GM10266 (cell line): ENCODE results near the gene TRPT1.

Experiments
- DNase-seq: peaks from one replicate; pipeline ENCODE4 v3.0.0; 2012; ENCODE audit errors: extremely low spot score
- TF ChIP-seq, protein P1 (sequence below): IDR thresholded peaks from 2 replicates; pipeline ENCODE4 v1.5.1; 2012; ENCODE audit warnings: mild to moderate bottlenecking, low read depth; ENCODE audit not compliant: control insufficient read depth, insufficient read depth; ENCODE audit errors: missing control alignments

TRPT1 gene

DNA sequence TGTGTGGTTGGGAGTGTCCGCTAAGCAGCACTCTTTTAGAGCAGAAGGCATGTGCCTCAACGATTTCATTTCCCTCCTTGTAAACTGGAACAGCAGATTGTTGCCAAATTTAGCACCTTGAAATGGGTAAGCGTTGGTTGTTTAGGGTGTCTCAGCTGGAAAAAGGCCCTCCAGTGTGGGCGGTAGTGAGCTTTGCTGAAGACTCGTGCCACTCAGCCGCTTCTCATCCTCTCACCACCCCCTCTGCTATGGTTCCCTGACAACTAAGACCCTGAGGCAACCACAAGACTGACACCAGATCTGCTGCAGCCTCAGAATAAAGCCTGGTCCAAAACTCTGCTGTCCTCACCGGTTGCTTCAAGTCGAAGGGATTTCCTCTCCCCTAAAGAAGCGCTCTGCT is 29.4 kb downstream of the TRPT1 start:
- TF ChIP-seq, protein P1, sequence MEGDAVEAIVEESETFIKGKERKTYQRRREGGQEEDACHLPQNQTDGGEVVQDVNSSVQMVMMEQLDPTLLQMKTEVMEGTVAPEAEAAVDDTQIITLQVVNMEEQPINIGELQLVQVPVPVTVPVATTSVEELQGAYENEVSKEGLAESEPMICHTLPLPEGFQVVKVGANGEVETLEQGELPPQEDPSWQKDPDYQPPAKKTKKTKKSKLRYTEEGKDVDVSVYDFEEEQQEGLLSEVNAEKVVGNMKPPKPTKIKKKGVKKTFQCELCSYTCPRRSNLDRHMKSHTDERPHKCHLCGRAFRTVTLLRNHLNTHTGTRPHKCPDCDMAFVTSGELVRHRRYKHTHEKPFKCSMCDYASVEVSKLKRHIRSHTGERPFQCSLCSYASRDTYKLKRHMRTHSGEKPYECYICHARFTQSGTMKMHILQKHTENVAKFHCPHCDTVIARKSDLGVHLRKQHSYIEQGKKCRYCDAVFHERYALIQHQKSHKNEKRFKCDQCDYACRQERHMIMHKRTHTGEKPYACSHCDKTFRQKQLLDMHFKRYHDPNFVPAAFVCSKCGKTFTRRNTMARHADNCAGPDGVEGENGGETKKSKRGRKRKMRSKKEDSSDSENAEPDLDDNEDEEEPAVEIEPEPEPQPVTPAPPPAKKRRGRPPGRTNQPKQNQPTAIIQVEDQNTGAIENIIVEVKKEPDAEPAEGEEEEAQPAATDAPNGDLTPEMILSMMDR: no peak
- no peak for DNase-seq

DNA sequence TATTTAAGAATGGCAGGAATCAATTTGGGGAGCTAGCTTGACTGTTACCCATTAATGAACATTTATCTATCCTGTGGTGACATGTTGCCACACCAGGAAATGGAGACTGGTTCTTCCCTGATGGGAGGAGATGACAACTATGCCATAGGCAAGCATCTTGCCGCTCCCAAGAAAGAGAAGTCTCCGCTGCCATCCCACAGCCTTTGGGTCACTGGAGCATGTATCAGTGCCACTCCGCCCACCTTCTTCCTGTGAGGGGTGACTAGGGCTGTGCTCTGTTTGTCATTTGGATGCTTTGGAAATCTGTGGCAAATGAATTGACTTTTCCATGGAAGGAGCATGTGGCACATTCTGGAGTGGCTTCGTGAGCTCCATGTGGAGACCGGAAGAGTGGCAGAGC is 33.6 kb downstream of the TRPT1 start:
- TF ChIP-seq, protein P1: no peak
- no peak for DNase-seq

DNA sequence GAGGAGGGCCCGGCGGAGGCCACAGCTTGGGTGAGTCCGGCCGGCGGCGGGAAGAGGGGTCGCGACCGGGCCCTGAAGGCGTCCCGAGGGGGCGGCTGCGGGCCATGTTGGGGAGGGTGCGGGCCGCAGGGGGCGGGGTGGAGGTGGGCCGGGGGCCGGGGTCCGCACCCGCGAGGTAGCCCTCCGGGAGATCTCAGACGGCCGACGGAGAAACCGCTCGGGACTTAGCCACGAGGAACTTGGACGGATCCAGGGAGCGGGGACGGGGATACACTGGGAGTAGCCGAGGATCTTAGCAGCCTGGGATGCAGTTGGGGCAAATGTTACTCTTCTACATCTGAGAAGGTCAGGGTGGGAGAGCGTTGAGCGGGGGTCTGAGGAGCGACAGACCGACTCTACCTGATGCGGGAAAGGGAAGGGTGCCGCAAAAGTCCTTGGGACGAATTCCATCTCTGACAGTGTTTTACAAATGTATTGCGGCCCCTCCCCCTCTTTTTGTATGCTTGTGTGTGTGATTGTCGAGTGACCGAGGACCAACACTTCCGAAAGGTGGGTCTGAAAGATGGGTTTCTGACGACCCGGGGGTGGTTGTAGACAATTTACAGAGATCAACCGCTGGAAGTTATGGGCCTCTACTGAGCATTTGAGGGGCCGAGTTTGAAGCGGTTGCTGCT is 39.4 kb downstream of the TRPT1 start:
- TF ChIP-seq, protein P1: no peak
- DNase-seq: no peak

DNA sequence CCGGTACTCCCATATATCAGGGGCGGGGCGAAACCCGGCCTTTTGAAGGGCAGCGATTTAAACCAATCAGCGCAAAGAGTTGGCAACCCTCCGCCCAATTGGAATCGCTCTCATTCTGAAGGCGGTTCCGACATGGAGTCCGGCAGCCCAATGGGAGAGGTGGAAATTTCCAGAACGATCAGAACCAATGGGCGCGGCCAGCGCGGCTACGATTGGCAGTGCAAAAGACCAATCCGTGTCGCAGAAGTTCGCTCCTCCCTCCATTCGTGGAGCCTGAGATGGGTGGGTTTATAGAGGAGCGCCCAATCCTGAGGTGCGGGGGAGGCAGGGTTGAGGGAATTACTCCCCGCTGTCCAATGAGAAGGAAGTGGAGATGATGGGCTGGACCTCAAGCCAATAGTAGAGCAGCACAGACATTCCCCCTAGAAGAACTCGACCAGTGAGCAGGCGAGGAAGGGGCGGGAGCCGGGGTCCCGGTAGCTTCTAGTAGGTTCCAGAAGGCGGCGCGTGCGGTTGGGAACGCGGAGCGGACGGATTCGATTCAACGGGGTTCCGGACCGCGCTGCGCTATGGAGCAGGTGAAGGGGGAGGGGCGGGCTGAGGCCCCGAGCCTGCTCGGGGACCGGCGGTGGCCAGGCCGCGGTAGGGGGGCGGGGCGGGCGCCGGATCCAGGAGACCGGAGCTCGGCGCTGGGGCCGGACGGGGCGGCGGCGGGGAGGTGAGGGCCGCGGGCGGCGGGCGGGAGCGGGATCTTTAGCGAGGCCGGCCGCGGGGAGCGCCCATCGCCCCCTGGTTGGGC is 40.1 kb downstream of the TRPT1 start, which contains the start of gene STIP1:
TSS of gene STIP1 (plus strand) at position 479 of the 799 bp plus-strand sequence. CDS start at position 570, 91 bp downstream.
- TF ChIP-seq, protein P1: peak; percentile 35

DNA sequence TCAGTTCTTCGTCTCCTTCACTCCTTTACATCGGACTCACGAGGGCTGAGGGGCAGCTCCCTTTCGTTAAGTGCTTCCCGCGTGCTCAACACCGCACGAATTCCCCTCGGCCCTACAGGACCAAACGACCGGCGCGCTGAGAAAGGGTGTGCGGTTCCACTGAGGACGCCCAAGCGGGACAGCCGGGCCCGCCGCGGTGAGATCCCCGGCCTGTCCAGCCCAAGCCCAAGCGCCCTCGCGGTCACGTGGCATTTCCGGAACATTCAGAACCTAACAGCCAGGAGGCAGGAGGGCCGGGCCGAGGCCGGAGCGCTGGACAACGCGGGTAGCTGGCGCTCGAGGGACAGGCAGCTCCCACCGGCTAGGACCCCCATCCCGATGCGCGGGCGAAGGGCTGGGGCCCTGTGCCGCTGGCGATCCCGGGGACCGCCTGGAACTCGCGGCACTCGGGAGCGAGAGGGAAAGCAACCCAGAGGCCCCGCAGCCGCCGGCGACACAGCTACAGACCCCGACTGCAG is 40.8 kb downstream of the TRPT1 start:
- TF ChIP-seq, protein P1: peak; percentile 1
- peak; percentile 53 for DNase-seq

More for the DNA sequence above, 40.1 kb downstream of the TRPT1 start, which contains the start of gene STIP1:
- DNase-seq: peak; percentile 99

DNA sequence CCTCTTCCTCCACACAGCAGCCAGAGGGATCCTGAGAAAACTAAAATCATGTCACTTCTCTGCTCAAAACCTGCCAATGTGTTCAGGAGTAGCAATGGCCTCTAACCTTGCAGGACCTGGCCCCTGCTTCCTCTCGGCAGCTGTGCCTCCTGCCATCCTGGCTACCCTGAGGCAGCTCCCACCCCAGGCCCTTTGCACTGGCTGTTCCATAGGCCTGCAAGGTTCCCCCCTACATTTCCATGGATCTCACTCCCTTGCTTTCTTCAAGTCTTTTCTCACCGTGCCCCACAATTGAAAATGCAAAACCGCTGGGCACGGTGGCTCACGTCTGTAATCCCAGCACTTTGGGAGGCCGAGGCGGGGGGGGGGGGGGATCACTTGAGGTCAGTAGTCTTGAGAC is 42.1 kb downstream of the TRPT1 start:
- TF ChIP-seq, protein P1: no peak
- DNase-seq: no peak
